GM12878 (cell line): ENCODE measurements around the gene STX19. TPM values are rescaled to one million over a fixed set of nuclear protein-coding genes. Genes with fewer than 3 reads are reported as not detected.

Source experiments
- ESRRA ChIP-seq: IDR thresholded peaks from 2 replicates; pipeline ENCODE4 v1.6.1; 2012; ENCODE audit warnings: mild to moderate bottlenecking, low read length, improper control_type of control experiment
- FOS ChIP-seq: IDR thresholded peaks from 3 replicates; pipeline ENCODE4 v1.6.1; 2011; ENCODE audit warnings: borderline replicate concordance; ENCODE audit not compliant: insufficient read length; ENCODE audit errors: extremely low read depth
- JUNB ChIP-seq: IDR thresholded peaks from 2 replicates; pipeline ENCODE4 v1.6.1; 2016; ENCODE audit warnings: antibody characterized with exemption, mild to moderate bottlenecking
- NR2C2 ChIP-seq: IDR thresholded peaks from 2 replicates; pipeline ENCODE4 v1.6.1; 2011; ENCODE audit warnings: borderline replicate concordance, low read depth; ENCODE audit not compliant: control insufficient read depth, insufficient read length
- ZBTB11 ChIP-seq: fragments of 450-650 bp; formaldehyde crosslinking; IDR thresholded peaks from 2 replicates; pipeline ENCODE4 v1.5.0; 2022; ENCODE audit warnings: mild to moderate bottlenecking, missing genetic modification characterization
- polyA plus RNA-seq, 11 experiments: library from polyadenylated mRNA; depleted of rRNA in 4 of 11; unstranded in 6 of 11; stranded (reverse) in 5 of 11; fragments of >200 nt; fragmentation: Nextera tagmentation in 4 of 11; fragmentation: Illumina TruSeq in 1 of 11; extraction: Ambion mirVana in 4 of 11; extraction: Trizol in 1 of 11; gene quantifications; 1 replicate in 1 of 11; 2 replicates in 10 of 11; pipeline versions ENCODE4 v1.2.1 to v1.2.3, GENCODE V29; 2011 to 2016; ENCODE audit warnings: inconsistent platforms in 2 of 11, missing spikeins in 2 of 11, low read depth in 1 of 11
- total RNA-seq, 4 experiments: library from RNA; depleted of rRNA in 3 of 4; stranded (reverse); fragments of >200 nt in 3 of 4; fragmentation: Illumina TruSeq in 1 of 4; extraction: Trizol in 1 of 4; gene quantifications; 2 replicates each; pipeline versions ENCODE4 v1.2.1 to v1.2.3, GENCODE V29; 2013 to 2021
- TF ChIP-seq, protein P1 (sequence below): fragments of 450-650 bp; IDR thresholded peaks from 2 replicates; pipeline ENCODE4 v1.6.1; 2016; ENCODE audit warnings: mild to moderate bottlenecking

STX19 gene
- total and polyA plus RNA-seq, 10 of the 15 experiments (the other 5 are each of a cell fraction or from before 2014, with no cell fraction given), result 0.10 to 0.14 (median 0.11) TPM; not detected in 7

DNA sequence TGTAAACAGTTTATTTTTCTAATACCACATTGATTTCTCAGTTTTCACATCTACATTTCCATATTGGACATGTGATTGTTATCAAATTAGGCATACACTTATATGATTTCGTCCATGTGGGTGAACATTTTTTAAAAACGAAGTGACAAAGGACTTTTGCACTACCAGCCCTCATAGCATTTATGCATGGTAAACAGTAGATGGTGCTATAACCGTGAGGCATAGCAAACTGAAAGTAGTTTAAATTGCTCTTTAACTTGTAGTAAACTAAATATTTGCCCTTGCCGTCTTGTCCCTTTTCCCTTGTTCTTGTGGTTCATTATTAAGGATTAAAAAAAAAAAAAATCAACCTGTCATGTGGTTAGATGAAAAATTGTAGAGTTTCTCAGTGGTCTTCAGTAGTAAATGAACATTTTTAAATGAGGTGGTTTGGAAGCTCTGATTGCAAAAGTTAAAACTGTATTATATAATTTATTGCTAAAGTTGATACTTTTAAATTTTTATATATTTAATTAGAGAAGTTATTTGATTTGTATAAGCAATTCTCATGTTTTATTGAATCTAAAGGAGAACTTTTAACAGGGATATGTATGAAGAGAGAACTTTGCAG, 24.0 kb downstream of the STX19 start (continued):
- no peak for TF ChIP-seq ZBTB11 (CRISPR knock-in tag)
- TF ChIP-seq, protein P1, sequence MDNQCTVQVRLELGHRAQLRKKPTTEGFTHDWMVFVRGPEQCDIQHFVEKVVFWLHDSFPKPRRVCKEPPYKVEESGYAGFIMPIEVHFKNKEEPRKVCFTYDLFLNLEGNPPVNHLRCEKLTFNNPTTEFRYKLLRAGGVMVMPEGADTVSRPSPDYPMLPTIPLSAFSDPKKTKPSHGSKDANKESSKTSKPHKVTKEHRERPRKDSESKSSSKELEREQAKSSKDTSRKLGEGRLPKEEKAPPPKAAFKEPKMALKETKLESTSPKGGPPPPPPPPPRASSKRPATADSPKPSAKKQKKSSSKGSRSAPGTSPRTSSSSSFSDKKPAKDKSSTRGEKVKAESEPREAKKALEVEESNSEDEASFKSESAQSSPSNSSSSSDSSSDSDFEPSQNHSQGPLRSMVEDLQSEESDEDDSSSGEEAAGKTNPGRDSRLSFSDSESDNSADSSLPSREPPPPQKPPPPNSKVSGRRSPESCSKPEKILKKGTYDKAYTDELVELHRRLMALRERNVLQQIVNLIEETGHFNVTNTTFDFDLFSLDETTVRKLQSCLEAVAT, result 0 out of 2 replicates have a peak, but pooled peaks have one; percentile 22
- no peak for TF ChIP-seq FOS
- no peak for TF ChIP-seq JUNB
- TF ChIP-seq ESRRA, result no peak
- no peak for TF ChIP-seq NR2C2
